NCI-H1694 treated with DMSO at 0.1 percent for 48 hours (cell line): ENCODE results near the gene RNF150.

Source experiments
- DNase-seq: peaks from one replicate; lab custom pipeline; 2025; lab: John Stamatoyannopoulos, UW

RNF150 gene

DNA sequence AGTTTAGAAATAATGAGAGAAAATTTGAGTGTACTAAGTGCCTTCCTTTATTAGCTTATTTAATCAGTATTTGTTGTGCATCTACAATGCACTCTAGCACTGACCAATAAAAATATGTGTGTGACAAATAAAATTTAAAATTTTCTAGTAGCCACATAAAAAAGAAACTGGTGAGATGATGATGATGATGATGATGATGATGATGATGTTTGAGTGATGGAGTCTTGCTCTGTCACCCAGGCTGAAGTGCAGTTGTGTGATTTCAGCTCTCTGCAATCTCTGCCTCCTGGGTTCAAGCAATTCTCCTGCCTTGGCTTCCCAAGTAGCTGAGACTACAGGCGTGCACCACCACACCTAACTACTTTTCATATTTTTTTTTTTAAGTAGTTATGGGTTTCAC, 110.2 kb downstream of the RNF150 start:
- DNase-seq, result no peak

DNA sequence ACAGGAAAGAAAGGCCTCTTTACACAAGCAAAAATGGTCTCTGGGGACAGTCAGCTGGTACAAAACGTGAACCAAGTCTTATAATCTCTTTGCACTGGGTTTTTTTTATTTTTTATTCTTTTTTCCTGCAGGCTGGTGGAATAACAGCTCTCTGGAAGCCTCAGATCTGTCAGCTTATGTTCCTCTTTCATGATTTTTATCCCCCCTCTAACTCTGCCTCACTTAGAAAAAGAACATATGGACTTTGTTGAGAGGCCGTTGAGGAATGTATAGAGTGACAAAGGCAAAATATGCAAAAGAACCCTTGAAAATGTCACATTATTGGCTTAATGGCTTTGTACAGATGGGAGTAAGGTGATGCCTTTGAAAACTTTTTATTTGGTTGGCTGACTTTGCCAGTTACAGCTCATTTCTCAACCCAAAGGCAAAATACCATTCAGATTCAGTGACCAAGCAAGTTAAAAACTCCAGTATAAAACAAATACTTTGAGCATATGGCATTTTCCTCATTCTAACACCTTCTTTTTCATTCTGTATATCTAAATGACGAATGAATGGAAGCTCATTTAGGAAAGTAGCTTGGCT, 111.1 kb downstream of the RNF150 start:
- DNase-seq, result peak; percentile 89

DNA sequence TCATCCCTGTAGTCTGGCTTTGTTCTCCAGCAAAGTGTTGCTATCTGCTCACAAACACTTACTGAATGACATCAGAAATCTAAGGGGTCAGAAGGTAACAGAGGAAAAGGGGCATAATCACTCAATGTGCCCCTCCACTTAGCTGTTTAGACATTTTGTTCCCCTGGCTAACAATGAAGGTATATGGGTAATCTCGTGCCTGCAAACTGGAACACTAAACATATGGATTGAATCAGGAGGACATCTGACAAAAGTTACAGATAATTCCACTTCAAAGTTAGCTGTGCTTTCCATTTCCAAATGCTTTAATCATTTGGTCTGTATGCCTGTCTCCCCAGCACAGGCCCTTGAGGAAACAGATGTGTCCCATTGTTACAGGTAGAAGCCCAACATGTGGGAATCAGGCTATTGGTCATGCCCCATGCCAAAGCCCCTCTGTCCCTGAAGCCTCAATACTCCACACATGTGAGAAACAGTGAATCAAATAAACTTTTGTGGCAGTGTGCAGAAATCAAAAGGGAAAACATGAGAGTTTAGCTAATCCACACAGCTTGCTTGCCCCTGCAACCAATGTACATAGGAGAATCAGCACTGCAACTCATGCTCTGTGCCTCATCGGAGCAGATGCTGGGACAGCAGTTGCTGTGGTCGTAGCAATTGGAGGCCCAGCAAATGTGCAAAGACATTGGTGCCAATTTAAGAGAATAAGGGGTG, 111.7 kb downstream of the RNF150 start:
- peak; percentile 89 for DNase-seq

GRCh38 chr4:141020801-141021261, 112.4 kb downstream of the RNF150 start:
- DNase-seq, result no peak

DNA sequence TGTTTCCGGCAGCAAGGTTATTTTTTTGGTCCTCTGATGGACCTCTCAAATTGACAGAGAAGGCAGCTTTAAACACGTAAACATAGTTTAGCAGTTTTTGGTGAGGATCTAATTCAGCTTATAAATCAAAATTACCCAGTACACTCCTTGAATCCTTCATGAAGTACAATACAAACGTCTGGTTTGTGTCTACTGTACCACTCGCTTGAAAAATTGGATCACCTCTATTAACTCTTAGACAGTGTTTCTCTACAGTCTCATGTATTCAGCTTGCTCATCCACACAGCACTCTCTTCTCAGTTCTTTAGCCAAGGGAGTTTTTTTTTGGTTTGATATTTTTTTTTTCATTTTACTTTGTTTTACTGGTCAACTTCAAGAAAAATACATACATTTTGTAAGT, 113.5 kb downstream of the RNF150 start:
- DNase-seq, result no peak

GRCh38 chr4:141016117-141016798, 117.0 kb downstream of the RNF150 start:
- no peak for DNase-seq

GRCh38 chr4:141013899-141014298, 119.4 kb downstream of the RNF150 start:
- no peak for DNase-seq

DNA sequence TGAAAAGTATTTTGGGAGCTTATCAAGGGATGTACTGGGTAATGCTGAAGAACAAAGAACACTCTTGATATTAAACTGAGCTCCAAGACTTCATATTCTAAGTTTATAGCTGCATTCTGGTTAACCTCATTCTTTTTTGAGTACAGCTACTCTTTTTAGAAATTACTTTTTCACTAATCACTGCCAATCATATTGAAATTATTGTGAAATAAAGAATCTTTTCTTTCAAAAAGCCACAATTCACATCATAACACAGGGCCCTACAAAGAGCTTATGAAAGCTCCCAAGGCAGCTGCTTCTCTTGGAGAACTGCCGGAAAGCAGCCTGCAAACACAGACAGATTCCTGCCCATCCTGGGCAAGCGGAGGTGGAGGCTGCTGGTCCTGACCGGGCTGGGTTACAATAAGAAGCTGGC, 121.4 kb downstream of the RNF150 start:
- DNase-seq, result no peak

- no peak for DNase-seq
Observed at GRCh38 chr4:141009931-141010330, 123.3 kb downstream of the RNF150 start.

- DNase-seq, result no peak
Observed at GRCh38 chr4:141009129-141009528, 124.1 kb downstream of the RNF150 start.

GRCh38 chr4:141006242-141006802, 126.9 kb downstream of the RNF150 start:
- no peak for DNase-seq

- no peak for DNase-seq
Observed at GRCh38 chr4:141004823-141005222, 128.4 kb downstream of the RNF150 start.

GRCh38 chr4:141003193-141003592, 130.1 kb downstream of the RNF150 start:
- no peak for DNase-seq

GRCh38 chr4:141002323-141002805, 130.9 kb downstream of the RNF150 start:
- DNase-seq, result no peak

DNA sequence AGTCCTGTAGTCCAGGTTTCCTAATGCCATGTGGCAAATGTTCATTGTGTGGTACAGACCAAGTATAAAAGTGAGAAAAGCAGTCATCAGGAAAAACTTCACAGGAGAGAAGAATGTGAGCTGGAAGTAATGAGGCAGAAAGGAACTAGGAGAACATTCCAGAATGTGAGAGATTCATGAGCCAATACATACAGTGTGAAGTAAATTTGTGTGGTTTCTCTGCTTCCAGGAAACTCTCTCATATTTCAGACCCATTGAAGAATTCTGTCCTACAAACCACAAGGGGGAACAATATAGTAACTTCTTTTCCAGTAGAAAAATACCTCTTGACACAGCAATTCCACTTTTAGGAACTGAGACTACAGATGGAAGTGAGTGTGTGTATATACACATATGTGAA, 136.5 kb downstream of the RNF150 start:
- DNase-seq, result peak; percentile 38

DNA sequence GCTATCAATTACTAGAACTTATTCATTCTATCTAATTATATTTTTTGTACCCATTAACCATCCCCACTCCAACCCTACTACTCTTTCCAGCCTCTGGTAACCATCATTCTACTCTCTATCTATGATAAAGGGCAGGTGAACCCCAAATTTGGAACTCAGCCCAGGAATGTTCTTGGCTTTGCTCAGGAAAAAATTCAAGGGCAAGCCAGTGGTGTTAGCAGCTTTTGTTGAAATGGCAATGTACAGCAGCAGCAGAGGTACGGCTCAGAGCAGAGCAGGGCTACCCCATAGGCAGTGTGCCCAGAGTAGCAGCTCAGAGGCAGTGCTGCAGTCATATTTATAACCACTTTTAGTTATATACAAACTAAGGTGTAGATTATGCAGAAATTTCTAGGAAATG, 138.2 kb downstream of the RNF150 start:
- no peak for DNase-seq

DNA sequence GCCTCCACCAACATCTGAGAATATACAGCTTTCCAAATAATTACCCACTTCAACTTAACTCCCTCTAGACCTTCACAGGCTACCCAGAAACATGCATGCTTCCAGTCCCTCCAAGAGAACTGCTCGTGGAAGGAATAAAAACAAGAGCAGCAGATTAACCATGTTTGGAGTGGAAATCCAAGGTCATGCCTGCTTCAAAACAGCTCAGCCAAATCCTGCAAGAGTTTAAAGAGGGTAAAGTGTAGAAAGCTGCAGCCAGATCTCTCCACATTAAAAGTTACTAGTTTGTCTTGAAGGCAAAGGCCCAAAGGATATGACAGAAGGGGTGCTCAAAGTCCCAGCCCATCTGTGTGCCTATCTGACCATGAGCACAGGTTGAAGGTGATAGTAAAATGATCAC, 139.3 kb downstream of the RNF150 start:
- no peak for DNase-seq

DNA sequence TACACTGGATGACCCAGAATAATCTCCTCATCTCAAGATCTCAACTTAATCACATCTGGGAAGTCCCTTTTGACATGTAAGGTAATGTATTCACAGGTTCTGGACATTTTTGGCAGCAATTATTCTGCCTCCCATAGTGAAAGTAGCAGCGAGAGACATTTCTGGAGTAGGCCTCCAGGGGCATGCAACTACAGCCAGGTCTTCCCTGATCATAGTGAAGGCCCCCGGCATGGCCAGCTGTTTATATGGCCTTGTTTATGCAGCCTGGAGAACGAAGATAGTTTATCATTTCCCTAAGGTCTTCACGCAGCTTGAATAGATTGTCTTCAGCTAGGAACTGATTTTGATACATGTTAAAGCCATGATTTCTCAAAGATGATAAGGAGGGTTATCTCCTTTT, 139.9 kb downstream of the RNF150 start:
- no peak for DNase-seq

- DNase-seq, result no peak
Observed at GRCh38 chr4:140989944-140990343, 143.3 kb downstream of the RNF150 start.

DNA sequence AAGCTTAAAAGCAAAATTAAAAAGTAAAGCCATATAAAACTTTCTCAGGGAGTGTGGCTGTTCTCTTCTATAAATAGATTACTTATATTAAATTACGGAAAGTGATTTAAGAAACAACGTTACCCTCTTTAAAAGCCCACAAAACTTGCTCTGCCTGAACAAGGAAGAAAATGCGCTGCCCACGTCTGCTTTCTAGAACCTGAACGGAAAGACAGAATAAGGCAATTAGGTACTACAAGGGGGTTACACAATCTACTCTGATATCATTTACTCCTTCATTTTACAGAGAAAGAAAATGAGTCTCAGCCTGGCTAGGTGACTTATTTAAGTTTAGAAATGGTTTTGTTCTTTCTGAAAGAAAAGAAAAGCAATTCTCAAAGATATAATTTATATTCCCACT, 147.2 kb downstream of the RNF150 start:
- no peak for DNase-seq

- DNase-seq, result no peak
Observed at GRCh38 chr4:140982613-140983340, 150.5 kb downstream of the RNF150 start.
